ENCODE results near the gene CYP4F8.

The CYP4F8 gene

DNA sequence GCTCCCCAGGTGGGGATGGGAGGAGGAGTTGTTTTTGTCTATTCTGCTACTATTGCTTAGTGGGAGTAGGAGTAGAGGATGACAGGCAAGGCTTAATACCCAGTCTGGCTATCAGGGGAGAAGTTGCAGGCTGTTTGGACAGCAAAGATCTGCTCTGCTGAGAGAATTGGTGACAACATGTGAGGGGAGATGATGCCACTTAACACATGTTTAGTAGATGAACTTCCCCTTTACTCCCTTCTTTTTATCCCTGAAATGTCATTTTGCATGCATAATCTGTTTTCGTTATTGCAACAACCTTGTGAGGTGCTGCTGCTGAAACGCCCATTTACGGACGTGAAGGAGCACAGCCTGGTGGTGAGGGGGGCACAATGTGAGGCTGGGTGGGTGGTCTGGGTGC, 54.9 kb downstream of the CYP4F8 start:
- no peak for ATAC-seq
- TF ChIP-seq TOX (CRISPR knock-in tag; IDR thresholded peaks at IDR 0.05; ENCODE audit: borderline replicate concordance), result no peak
- TF ChIP-seq GLIS3 (CRISPR knock-in tag; IDR thresholded peaks at IDR 0.05), result no peak
- TF ChIP-seq ZNF70 (CRISPR knock-in tag; IDR thresholded peaks at IDR 0.05), result no peak
- TF ChIP-seq BACH2 (CRISPR knock-in tag; IDR thresholded peaks at IDR 0.05; ENCODE audit: borderline replicate concordance), result no peak
- no peak for TF ChIP-seq SNAI2 (CRISPR knock-in tag; IDR thresholded peaks at IDR 0.05)
- TF ChIP-seq ZFP30 (CRISPR knock-in tag; IDR thresholded peaks at IDR 0.05), result no peak
- TF ChIP-seq, protein P1, sequence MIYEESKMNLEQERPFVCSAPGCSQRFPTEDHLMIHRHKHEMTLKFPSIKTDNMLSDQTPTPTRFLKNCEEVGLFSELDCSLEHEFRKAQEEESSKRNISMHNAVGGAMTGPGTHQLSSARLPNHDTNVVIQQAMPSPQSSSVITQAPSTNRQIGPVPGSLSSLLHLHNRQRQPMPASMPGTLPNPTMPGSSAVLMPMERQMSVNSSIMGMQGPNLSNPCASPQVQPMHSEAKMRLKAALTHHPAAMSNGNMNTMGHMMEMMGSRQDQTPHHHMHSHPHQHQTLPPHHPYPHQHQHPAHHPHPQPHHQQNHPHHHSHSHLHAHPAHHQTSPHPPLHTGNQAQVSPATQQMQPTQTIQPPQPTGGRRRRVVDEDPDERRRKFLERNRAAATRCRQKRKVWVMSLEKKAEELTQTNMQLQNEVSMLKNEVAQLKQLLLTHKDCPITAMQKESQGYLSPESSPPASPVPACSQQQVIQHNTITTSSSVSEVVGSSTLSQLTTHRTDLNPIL (CRISPR knock-in tag; IDR thresholded peaks at IDR 0.05; ENCODE audit: low read depth), result no peak
- TF ChIP-seq CSDC2 (CRISPR knock-in tag; IDR thresholded peaks at IDR 0.05), result no peak
- TF ChIP-seq, protein P2, sequence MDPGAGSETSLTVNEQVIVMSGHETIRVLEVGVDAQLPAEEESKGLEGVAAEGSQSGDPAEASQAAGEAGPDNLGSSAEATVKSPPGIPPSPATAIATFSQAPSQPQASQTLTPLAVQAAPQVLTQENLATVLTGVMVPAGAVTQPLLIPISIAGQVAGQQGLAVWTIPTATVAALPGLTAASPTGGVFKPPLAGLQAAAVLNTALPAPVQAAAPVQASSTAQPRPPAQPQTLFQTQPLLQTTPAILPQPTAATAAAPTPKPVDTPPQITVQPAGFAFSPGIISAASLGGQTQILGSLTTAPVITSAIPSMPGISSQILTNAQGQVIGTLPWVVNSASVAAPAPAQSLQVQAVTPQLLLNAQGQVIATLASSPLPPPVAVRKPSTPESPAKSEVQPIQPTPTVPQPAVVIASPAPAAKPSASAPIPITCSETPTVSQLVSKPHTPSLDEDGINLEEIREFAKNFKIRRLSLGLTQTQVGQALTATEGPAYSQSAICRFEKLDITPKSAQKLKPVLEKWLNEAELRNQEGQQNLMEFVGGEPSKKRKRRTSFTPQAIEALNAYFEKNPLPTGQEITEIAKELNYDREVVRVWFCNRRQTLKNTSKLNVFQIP (CRISPR knock-in tag; IDR thresholded peaks at IDR 0.05; ENCODE audit: borderline replicate concordance, low read depth), result no peak

DNA sequence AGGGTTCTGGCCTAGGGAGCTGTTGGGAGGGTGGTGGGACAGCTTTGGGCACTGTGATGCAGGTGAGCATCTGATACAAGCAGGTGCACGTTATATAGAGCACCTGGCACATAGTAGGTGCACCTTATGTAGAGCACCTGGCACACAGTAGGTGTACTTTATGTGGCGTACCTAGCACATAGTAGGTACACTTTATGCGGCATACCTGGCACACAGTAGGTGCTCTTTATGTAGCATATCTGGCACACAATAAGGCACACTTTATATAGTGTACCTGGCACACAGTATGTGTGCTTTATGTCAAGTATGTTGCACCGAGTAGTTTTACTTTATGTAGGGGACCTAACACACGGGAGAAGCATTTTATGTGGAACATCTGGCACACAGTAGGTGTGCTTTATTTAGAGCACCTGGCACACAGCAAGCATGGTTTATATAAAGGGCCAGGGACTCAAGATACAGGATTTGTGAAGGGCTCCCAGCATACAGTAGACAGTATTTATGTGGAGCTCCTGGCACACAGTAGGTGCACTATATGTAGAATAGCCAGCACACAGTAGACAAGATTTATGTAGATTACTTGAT, 56.3 kb downstream of the CYP4F8 start:
- TF ChIP-seq TOX (CRISPR knock-in tag; IDR thresholded peaks at IDR 0.05; ENCODE audit: borderline replicate concordance) (no peak), CSDC2 (CRISPR knock-in tag; IDR thresholded peaks at IDR 0.05) (no peak), BACH2 (CRISPR knock-in tag; IDR thresholded peaks at IDR 0.05; ENCODE audit: borderline replicate concordance) (no peak), ZFP3 (CRISPR knock-in tag; IDR thresholded peaks at IDR 0.05) (no peak), ZC3H10 (CRISPR knock-in tag; IDR thresholded peaks at IDR 0.05) (no peak), OSR1 (CRISPR knock-in tag; IDR thresholded peaks at IDR 0.05) (no peak), ESRRG (CRISPR knock-in tag; IDR thresholded peaks at IDR 0.05) (no peak), ISL1 (CRISPR knock-in tag; IDR thresholded peaks at IDR 0.05) (no peak), ZNF565 (CRISPR knock-in tag; conservative IDR thresholded peaks at IDR 0.05; ENCODE audit: low read depth) (no peak), SNAI2 (CRISPR knock-in tag; IDR thresholded peaks at IDR 0.05) (no peak), ARNTL (CRISPR knock-in tag; IDR thresholded peaks at IDR 0.05; ENCODE audit: borderline replicate concordance, low read depth) (no peak), PPARA (CRISPR knock-in tag; IDR thresholded peaks at IDR 0.05; ENCODE audit: borderline replicate concordance) (no peak), ZFP30 (CRISPR knock-in tag; IDR thresholded peaks at IDR 0.05) (no peak), GLIS3 (CRISPR knock-in tag; IDR thresholded peaks at IDR 0.05) (no peak), TCF4 (CRISPR knock-in tag; IDR thresholded peaks at IDR 0.05; ENCODE audit: borderline replicate concordance) (no peak)
- TF ChIP-seq, protein P3, sequence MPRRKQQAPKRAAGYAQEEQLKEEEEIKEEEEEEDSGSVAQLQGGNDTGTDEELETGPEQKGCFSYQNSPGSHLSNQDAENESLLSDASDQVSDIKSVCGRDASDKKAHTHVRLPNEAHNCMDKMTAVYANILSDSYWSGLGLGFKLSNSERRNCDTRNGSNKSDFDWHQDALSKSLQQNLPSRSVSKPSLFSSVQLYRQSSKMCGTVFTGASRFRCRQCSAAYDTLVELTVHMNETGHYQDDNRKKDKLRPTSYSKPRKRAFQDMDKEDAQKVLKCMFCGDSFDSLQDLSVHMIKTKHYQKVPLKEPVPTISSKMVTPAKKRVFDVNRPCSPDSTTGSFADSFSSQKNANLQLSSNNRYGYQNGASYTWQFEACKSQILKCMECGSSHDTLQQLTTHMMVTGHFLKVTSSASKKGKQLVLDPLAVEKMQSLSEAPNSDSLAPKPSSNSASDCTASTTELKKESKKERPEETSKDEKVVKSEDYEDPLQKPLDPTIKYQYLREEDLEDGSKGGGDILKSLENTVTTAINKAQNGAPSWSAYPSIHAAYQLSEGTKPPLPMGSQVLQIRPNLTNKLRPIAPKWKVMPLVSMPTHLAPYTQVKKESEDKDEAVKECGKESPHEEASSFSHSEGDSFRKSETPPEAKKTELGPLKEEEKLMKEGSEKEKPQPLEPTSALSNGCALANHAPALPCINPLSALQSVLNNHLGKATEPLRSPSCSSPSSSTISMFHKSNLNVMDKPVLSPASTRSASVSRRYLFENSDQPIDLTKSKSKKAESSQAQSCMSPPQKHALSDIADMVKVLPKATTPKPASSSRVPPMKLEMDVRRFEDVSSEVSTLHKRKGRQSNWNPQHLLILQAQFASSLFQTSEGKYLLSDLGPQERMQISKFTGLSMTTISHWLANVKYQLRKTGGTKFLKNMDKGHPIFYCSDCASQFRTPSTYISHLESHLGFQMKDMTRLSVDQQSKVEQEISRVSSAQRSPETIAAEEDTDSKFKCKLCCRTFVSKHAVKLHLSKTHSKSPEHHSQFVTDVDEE (CRISPR knock-in tag; IDR thresholded peaks at IDR 0.05), result no peak
- TF ChIP-seq, protein P4, sequence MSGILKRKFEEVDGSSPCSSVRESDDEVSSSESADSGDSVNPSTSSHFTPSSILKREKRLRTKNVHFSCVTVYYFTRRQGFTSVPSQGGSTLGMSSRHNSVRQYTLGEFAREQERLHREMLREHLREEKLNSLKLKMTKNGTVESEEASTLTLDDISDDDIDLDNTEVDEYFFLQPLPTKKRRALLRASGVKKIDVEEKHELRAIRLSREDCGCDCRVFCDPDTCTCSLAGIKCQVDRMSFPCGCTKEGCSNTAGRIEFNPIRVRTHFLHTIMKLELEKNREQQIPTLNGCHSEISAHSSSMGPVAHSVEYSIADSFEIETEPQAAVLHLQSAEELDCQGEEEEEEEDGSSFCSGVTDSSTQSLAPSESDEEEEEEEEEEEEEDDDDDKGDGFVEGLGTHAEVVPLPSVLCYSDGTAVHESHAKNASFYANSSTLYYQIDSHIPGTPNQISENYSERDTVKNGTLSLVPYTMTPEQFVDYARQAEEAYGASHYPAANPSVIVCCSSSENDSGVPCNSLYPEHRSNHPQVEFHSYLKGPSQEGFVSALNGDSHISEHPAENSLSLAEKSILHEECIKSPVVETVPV (CRISPR knock-in tag; IDR thresholded peaks at IDR 0.05), result no peak
- TF ChIP-seq, protein P1 (CRISPR knock-in tag; IDR thresholded peaks at IDR 0.05; ENCODE audit: low read depth), result no peak
- TF ChIP-seq, protein P2 (CRISPR knock-in tag; IDR thresholded peaks at IDR 0.05; ENCODE audit: borderline replicate concordance, low read depth), result no peak

More for the DNA sequence above, 56.3 kb downstream of the CYP4F8 start:
- ATAC-seq, result no peak

Measured in SK-N-SH treated with all-trans-retinoic acid at 6 μM for 48 hours (cell line).